Stomach smooth muscle (tissue), 2 donors: Measurements from ENCODE around the gene MPRIP.

Source experiments
- H3K27ac ChIP-seq: one replicate; pipeline ENCODE4 v1.7.0; 2013; ENCODE audit warnings: mild to moderate bottlenecking, low read length, inconsistent platforms
- H3K27me3 ChIP-seq, 2 donors: one replicate each; pipeline ENCODE4 v1.7.0; 2013; ENCODE audit warnings: low read length in 2 of 2; ENCODE audit not compliant: insufficient read depth in 2 of 2, control insufficient read depth in 1 of 2
- H3K36me3 ChIP-seq, 2 donors: one replicate each; pipeline ENCODE4 v1.7.0; 2013; ENCODE audit warnings: low read length in 2 of 2; ENCODE audit not compliant: control insufficient read depth in 2 of 2, insufficient read depth in 2 of 2
- H3K4me1 ChIP-seq: one replicate; pipeline ENCODE4 v1.7.0; 2013; ENCODE audit warnings: low read length; ENCODE audit not compliant: control insufficient read depth, insufficient read depth
- H3K4me3 ChIP-seq, 2 donors: one replicate each; pipeline ENCODE4 v1.7.0; 2013; ENCODE audit warnings: low read length in 2 of 2
- H3K9ac ChIP-seq, 2 donors: one replicate each; pipeline ENCODE4 v1.7.0; 2013; ENCODE audit warnings: low read length in 2 of 2, mild to moderate bottlenecking in 1 of 2
- H3K9me3 ChIP-seq, 2 donors: one replicate each; pipeline ENCODE4 v1.7.0; 2013; ENCODE audit warnings: low read length in 2 of 2; ENCODE audit not compliant: control insufficient read depth in 2 of 2
- donor health status: healthy.
- donor health status: Pancreatic carcinoma.

MPRIP gene

DNA sequence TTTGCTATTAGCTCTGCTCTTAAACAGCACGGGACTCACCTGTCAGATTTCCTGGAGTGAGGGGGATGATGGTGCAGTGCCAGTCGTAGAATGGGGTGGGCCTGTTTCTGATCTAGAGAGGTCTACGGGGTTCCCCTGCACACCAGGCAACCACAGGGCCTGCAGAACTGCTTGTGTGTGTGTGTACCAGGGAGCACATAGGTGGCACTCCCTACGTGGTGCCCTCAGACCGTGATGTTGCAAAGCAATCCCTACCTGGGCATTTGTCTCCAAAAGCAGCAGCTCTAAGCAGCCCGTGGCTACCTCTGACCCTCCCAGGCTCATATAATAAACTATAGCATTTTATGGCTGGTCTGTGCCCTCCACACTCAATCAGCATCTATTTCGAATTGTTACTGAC lies 38.5 kb downstream of the MPRIP start:
- H3K27ac ChIP-seq: no peak overlapping the region

DNA sequence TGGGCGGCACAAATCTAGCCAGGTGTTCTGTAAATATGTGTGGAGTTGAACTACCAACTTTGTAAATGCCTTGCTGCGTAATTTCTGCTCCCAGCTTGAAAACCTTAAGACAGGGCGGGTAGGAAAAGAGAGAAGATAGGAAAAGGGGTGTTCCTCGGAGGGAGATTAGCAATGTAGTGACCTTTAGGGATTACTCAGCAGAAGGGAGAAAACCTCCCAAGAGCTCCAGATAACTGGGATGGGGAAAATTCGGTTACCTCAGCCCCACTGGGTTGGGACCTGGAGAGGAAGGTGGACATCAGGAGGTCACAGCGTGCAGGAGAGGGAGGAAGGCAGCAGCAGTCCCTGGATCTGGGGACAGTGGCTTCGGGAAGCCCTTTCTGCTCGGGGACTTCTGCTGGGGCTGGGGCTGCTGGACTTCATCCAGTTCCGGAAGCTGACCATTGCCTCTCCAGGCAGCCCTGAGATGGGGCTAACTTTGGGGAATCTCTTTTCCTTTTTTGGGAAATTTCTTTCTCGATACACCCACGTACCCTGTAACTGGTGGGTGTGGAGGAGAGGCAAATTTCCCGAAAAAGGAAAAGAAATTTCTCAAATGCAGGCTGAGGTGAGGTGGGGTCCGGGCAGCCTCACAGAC lies 39.2 kb downstream of the MPRIP start:
- peaks cover 11 to 36% of the 10 kb centered on the region in 2 donors for H3K36me3 ChIP-seq
- H3K4me3 ChIP-seq: no peak overlapping the region
- no peaks in the 10 kb centered on the region for H3K9me3 ChIP-seq
- H3K4me1 ChIP-seq: peaks cover 27% of the 10 kb centered on the region
- no peaks in the 10 kb centered on the region for H3K27me3 ChIP-seq
- no peak overlapping the region for H3K27ac ChIP-seq
- no peak overlapping the region for H3K9ac ChIP-seq

More for the DNA sequence above, 38.5 kb downstream of the MPRIP start:
- no peak overlapping the region for H3K9ac ChIP-seq
- peaks cover 11 to 36% of the 10 kb centered on the region in 2 donors for H3K36me3 ChIP-seq
- no peaks in the 10 kb centered on the region for H3K27me3 ChIP-seq
- H3K9me3 ChIP-seq: no peaks in the 10 kb centered on the region
- H3K4me1 ChIP-seq: peaks cover 33% of the 10 kb centered on the region
- H3K4me3 ChIP-seq: no peak overlapping the region

DNA sequence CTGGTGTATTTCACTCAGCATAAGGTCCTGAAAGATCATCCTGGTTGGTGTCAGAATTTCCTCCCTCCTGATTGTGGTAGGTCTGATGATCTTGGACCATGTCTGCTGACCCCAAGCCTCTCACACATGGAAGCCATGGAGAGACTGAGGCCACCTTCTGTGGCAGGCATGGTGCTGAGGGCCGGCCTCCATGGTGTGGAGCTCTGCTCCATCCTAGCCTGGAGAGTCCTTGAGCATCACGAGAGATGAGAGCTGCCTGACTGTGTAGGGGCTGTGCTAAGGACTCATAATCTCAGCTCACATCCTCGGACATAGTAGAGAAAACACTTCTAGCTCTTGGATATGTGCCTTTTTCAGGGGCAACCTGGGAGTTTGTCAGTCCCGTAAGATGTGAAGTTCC lies 40.6 kb downstream of the MPRIP start:
- H3K9me3 ChIP-seq: no peaks in the 10 kb centered on the region
- peaks cover 15 to 31% of the 10 kb centered on the region in 2 donors for H3K36me3 ChIP-seq
- no peak overlapping the region for H3K9ac ChIP-seq
- no peak overlapping the region for H3K4me3 ChIP-seq
- H3K27ac ChIP-seq: no peak overlapping the region
- H3K27me3 ChIP-seq: no peaks in the 10 kb centered on the region
- peaks cover 26% of the 10 kb centered on the region for H3K4me1 ChIP-seq

DNA sequence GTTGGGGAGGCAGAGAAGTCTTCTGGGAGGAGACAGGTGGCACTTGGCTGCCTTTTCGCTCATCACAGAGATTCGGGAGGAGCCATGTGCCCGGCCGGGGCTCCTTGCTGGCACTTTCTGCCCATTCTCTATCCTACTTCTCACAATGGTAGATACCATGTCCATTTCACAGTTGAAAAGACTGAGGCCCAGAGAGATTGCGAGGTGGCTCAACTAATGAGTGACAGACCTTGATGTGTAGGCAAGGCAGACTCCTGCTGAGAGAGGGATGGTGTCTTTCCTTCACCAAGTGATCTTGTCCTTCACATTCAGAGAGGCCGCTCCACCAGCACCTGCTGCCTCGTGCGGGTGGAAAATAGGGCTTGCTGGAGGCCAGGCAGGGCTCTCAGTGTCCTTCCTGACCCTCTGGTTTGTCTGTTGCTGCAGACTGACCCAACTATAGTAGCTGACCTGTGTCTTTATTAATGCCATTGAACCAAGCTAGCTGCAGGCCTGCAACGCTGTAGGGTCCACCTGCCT lies 42.1 kb downstream of the MPRIP start:
- Histone ChIP-seq H3K36me3 (peaks cover 11 to 27% of the 10 kb centered on the region in 2 donors), H3K4me3 (no peak overlapping the region), H3K4me1 (peaks cover 16% of the 10 kb centered on the region), H3K27ac (no peak overlapping the region), H3K27me3 (no peaks in the 10 kb centered on the region), H3K9me3 (no peaks in the 10 kb centered on the region), H3K9ac (no peak overlapping the region)

DNA sequence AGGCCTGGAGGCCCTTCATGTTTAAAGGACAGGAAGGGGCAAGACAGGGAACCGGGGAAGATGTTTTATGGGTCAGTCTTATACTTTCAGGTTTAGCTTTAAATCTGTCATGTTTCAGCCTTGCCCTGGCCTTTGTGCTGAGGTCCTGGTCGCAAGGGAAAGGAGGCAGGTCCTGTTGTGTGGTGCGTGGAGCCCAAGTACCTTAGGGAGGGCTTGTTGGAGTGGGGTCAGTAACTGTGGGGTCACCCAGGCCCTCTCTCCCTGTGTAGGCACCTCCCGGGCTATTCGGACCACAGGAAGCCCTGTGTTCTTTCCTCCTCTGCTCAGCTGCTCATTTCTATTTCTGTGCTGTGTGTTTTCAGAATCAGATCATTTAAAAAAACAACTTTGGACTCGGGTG lies 42.7 kb downstream of the MPRIP start:
- H3K9ac ChIP-seq: no peak overlapping the region
- H3K27ac ChIP-seq: no peak overlapping the region
- H3K27me3 ChIP-seq: no peaks in the 10 kb centered on the region
- H3K4me1 ChIP-seq: peaks cover 10% of the 10 kb centered on the region
- H3K4me3 ChIP-seq: no peak overlapping the region
- H3K9me3 ChIP-seq: no peaks in the 10 kb centered on the region
- H3K36me3 ChIP-seq: peaks cover 11 to 27% of the 10 kb centered on the region in 2 donors

DNA sequence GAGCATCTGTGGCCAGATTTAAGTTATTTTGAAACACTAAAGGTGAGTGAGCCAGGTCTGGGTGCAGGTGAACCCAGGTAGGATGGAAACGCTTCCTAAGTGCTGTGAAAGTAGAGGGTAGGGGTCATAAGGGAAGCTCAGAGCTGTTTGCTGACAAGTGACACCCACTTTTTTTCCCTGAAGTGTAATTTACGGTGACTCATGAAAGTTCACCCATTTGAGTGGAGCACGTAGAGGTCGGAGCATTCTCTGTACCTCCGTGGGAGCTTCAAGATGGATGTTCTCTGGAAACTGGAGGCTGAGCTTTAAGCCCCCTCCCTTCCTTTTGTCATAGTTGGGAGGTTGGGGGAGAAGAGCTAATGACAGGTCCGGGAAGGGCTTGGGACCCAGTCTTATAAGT lies 44.3 kb downstream of the MPRIP start:
- H3K4me3 ChIP-seq: no peak overlapping the region
- H3K27ac ChIP-seq: no peak overlapping the region
- peaks cover 11 to 28% of the 10 kb centered on the region in 2 donors for H3K36me3 ChIP-seq
- no peaks in the 10 kb centered on the region for H3K27me3 ChIP-seq
- H3K9me3 ChIP-seq: no peaks in the 10 kb centered on the region
- no peak overlapping the region for H3K9ac ChIP-seq
- H3K4me1 ChIP-seq: peaks cover 16% of the 10 kb centered on the region

DNA sequence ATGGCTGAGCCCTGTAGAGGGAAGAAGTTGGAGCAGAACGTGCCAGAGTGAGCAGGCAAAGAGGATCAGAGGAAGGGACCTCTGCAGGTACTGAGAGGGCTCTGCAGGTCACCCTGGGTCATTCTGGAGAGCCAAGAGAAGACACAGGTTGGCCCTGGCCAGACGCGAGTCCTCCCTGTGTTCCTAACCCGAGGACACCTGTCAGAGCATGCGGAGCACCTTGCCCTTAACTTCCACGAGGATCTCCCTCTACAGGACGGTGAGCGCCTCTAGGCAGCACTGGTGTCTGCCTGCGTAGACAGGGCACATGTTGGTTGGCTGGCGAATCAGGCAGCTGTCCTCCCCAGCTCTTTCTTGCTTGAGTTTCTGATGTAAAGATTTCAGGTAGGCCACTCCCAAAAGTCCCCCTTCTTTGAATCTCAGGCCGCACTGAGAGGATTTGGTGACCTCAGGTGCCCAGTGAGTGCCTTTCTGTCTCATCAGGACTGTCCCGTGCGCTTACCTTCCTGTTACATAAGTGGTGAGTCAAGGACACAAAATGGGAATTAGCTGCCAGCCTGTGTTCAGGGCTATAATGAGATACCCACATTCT lies 45.3 kb downstream of the MPRIP start:
- no peak overlapping the region for H3K27ac ChIP-seq
- peaks cover 11 to 28% of the 10 kb centered on the region in 2 donors for H3K36me3 ChIP-seq
- no peaks in the 10 kb centered on the region for H3K27me3 ChIP-seq
- no peak overlapping the region for H3K9ac ChIP-seq
- no peaks in the 10 kb centered on the region for H3K9me3 ChIP-seq
- H3K4me1 ChIP-seq: peaks cover 25% of the 10 kb centered on the region
- H3K4me3 ChIP-seq: no peak overlapping the region

DNA sequence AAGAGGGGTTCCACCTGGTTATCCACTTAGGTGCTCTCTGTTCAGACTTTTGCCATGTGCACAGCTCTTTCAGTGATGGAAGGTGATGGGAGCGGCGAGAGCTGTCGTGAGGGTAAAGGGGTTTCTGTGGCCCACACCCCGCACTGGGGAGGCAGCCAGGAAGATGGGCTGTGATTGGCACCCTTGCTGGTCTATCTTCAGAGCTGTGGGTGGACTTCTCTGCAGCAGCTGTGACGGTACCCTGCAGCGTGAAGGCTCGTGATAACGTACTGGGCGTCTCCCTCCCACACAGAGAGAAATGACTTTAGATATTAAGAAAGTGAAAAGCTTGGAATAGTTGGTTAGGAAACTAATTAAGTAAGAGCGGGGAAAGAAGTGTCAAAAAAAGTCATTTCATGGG lies 45.8 kb downstream of the MPRIP start:
- Histone ChIP-seq H3K36me3 (peaks cover 8 to 25% of the 10 kb centered on the region in 2 donors), H3K27ac (no peak overlapping the region), H3K4me1 (peaks cover 30% of the 10 kb centered on the region)

DNA sequence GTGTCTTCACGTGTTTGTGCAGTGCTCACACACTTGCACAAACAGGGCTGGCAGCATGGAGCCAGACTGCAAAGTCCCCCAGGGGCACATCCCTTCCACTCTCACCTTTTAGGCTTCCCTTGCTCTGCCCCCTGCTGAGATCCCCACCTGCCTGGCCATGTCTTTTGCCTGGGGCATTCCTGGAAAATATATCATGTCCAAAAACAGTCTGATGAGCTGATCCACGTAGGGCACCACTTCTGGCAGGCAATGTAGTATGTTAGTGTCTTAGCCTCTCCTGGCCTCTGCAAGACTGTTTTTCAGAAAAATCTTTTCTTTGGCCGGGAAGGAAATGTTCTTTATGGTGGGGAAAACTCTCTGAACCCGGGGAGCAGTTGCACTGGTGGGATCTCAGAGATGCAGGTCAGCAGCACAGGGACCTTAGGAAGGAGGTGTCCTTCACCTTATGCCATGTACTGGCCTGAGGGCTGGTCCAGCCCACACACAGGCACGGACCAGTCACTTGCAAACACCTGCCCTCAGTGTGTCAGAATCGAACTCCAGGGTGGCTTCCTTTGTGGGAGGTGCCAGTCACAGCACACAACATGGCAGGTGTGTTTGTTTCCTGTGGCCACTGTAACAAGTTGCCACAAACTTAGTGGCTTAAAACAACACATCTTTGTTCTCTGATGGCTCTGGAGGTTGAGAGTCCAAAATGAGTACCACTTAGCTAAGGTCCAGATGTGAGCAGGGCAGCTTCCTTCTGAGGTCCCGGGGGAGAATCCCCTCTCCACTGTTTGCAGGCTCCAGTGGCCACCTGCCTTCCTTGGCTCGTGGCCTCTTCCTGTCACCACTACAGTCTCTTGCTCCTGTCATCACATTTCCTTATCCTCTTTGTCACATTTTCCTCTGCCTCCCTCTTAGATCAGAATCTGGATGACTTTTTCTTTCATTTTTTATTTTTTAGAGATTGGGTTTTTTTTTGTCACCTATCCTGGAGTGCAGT lies 46.6 kb downstream of the MPRIP start:
- H3K9ac ChIP-seq: no peak overlapping the region
- H3K9me3 ChIP-seq: no peaks in the 10 kb centered on the region
- no peak overlapping the region for H3K27ac ChIP-seq
- no peak overlapping the region for H3K4me3 ChIP-seq
- peaks cover 8 to 21% of the 10 kb centered on the region in 2 donors for H3K36me3 ChIP-seq
- no peaks in the 10 kb centered on the region for H3K27me3 ChIP-seq
- peaks cover 32% of the 10 kb centered on the region for H3K4me1 ChIP-seq

More for the DNA sequence above, 45.8 kb downstream of the MPRIP start:
- H3K9ac ChIP-seq: no peak overlapping the region
- no peaks in the 10 kb centered on the region for H3K9me3 ChIP-seq
- H3K27me3 ChIP-seq: no peaks in the 10 kb centered on the region
- no peak overlapping the region for H3K4me3 ChIP-seq

DNA sequence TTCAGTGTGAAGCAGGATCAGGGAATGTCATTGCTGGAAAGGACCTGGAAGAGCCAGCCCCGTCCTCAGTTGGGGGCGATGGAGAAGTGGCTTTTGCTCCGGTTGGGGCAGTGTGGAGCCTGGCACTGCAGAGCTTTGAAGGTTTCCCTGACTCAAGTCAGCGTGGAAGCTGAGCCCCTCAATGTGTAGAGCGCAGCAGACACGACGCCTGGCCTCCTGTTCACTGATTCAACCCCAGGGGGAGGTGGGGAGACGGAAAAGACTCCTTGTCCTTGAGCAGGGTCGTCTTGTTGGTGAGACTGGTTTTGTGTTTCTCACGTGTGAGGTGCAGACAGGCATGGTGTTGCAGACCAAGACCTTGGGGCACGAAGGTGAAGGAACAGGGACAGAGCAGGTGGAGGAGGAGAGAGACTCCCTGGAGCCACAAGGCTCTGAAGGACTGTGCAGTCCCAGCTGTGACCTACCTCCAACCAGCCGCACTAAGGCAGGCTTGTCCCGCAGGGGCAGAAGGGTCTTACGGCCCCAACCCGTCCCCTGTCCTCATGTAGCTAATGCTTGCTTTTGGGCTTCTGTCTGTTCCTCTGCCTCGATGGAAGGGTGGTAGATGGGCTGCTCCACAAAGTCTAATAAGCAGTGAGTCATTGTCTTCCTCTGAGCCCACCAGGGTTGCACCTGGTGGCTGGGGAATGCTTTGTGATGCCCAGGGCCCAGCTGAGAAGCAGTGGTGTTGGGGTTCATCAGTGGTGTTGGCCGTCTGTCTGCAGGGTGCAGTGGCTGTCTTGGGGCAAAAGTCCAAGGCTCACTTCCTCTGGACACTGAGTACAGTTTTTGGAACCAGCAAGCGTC lies 47.8 kb downstream of the MPRIP start:
- no peak overlapping the region for H3K27ac ChIP-seq
- peaks cover 4 to 14% of the 10 kb centered on the region in 2 donors for H3K36me3 ChIP-seq
- peaks cover 32% of the 10 kb centered on the region for H3K4me1 ChIP-seq
- no peak overlapping the region for H3K9ac ChIP-seq
- no peaks in the 10 kb centered on the region for H3K9me3 ChIP-seq
- no peaks in the 10 kb centered on the region for H3K27me3 ChIP-seq
- no peak overlapping the region for H3K4me3 ChIP-seq
